ENCODE data around the gene C1orf74. TPM values are rescaled to one million over a fixed set of nuclear protein-coding genes. Genes with fewer than 3 reads are reported as not detected.

Gene C1orf74
- total and polyA plus RNA-seq, 2 experiments from 2014 or later: 1.4 to 2.3 TPM

- no peak overlapping the region for H3K27ac ChIP-seq
- WGBS, 2 experiments (ENCODE audit: low coverage in 1 of 2, low lambda C conversion rate in 2 of 2, missing lambda C conversion rate in 2 of 2): 61 to 71% methylated on average over 2 of the region's 2 CpGs
Observed at GRCh38 chr1:209766051-209766450, 18.3 kb downstream of the C1orf74 start.

GRCh38 chr1:209761011-209761635, 23.2 kb downstream of the C1orf74 start:
- in situ Hi-C loops (cut with MboI): no loop called here
- H2AFZ ChIP-seq: no peak overlapping the region
- H3K27me3 ChIP-seq (replicated peaks; ENCODE audit: insufficient read depth): no peaks in the 10 kb centered on the region
- H3K79me2 ChIP-seq (ENCODE audit: insufficient read depth): no peaks in the 10 kb centered on the region
- H3K9me3 ChIP-seq (ENCODE audit: low read depth): no peaks in the 10 kb centered on the region
- no peak overlapping the region for H3K4me3 ChIP-seq
- no peaks in the 10 kb centered on the region for H3K36me3 ChIP-seq (ENCODE audit: low read depth)
- no peak for TF ChIP-seq EZH2 (IDR thresholded peaks at IDR 0.05; ENCODE audit: insufficient read depth, poor library complexity, severe bottlenecking)
- no peak for TF ChIP-seq EZH2phosphoT487 (IDR thresholded peaks at IDR 0.05; ENCODE audit: insufficient read depth, low read depth)
- no peak overlapping the region for H3K9ac ChIP-seq
- no peaks in the 10 kb centered on the region for H3K9me2 ChIP-seq (ENCODE audit: insufficient read depth)
- no peak overlapping the region for H3K4me2 ChIP-seq (ENCODE audit: unreplicated experiment)
- 0 out of 2 replicates have a peak, but pooled peaks cover 9% of the 10 kb centered on the region for H3K4me1 ChIP-seq (ENCODE audit: insufficient read depth)
- no peak overlapping the region for H3K27ac ChIP-seq
- H4K20me1 ChIP-seq (ENCODE audit: insufficient read depth): no peaks in the 10 kb centered on the region
- DNase-seq: peak; percentile 44
- no peaks in the 10 kb centered on the region for H3F3A ChIP-seq (ENCODE audit: insufficient read depth)

More at GRCh38 chr1:209766051-209766450, 18.3 kb downstream of the C1orf74 start:
- Histone ChIP-seq H4K20me1 (ENCODE audit: insufficient read depth) (no peaks in the 10 kb centered on the region), H3K27me3 (replicated peaks; ENCODE audit: insufficient read depth) (no peaks in the 10 kb centered on the region), H3K79me2 (ENCODE audit: insufficient read depth) (no peaks in the 10 kb centered on the region), H3K9me2 (ENCODE audit: insufficient read depth) (no peaks in the 10 kb centered on the region), H3K4me2 (ENCODE audit: unreplicated experiment) (no peak overlapping the region), H2AFZ (no peak overlapping the region), H3K9me3 (ENCODE audit: low read depth) (no peaks in the 10 kb centered on the region), H3K9ac (no peak overlapping the region), H3K4me3 (no peak overlapping the region), H3F3A (ENCODE audit: insufficient read depth) (peaks cover 12% of the 10 kb centered on the region), H3K36me3 (ENCODE audit: low read depth) (no peaks in the 10 kb centered on the region), H3K4me1 (ENCODE audit: insufficient read depth) (peaks cover 18% of the 10 kb centered on the region; the same call in 1 of the 2 replicates)
- no peak for DNase-seq
- TF ChIP-seq EZH2phosphoT487 (IDR thresholded peaks at IDR 0.05; ENCODE audit: insufficient read depth, low read depth): no peak
- TF ChIP-seq EZH2 (IDR thresholded peaks at IDR 0.05; ENCODE audit: insufficient read depth, poor library complexity, severe bottlenecking): no peak
- in situ Hi-C loops (cut with MboI): no loop called here

GRCh38 chr1:209759829-209760359, 24.5 kb downstream of the C1orf74 start:
- no peaks in the 10 kb centered on the region for H3K36me3 ChIP-seq (ENCODE audit: low read depth)
- WGBS, 2 experiments (ENCODE audit: low coverage in 1 of 2, low lambda C conversion rate in 2 of 2, missing lambda C conversion rate in 2 of 2): 88 to 91% methylated on average over 12 of the region's 12 CpGs
- no peak overlapping the region for H2AFZ ChIP-seq
- H3K27me3 ChIP-seq (replicated peaks; ENCODE audit: insufficient read depth): no peaks in the 10 kb centered on the region
- no peak overlapping the region for H3K4me2 ChIP-seq (ENCODE audit: unreplicated experiment)
- no peak overlapping the region for H3K9ac ChIP-seq
- H3F3A ChIP-seq (ENCODE audit: insufficient read depth): no peaks in the 10 kb centered on the region
- H3K4me3 ChIP-seq: no peak overlapping the region
- no peak for DNase-seq
- H3K4me1 ChIP-seq (ENCODE audit: insufficient read depth): 0 out of 2 replicates have a peak, but pooled peaks cover 9% of the 10 kb centered on the region
- H3K9me2 ChIP-seq (ENCODE audit: insufficient read depth): no peaks in the 10 kb centered on the region
- no peak overlapping the region for H3K27ac ChIP-seq
- no peaks in the 10 kb centered on the region for H3K79me2 ChIP-seq (ENCODE audit: insufficient read depth)
- H3K9me3 ChIP-seq (ENCODE audit: low read depth): no peaks in the 10 kb centered on the region
- TF ChIP-seq EZH2 (IDR thresholded peaks at IDR 0.05; ENCODE audit: insufficient read depth, poor library complexity, severe bottlenecking) (no peak), EZH2phosphoT487 (IDR thresholded peaks at IDR 0.05; ENCODE audit: insufficient read depth, low read depth) (no peak)
- H4K20me1 ChIP-seq (ENCODE audit: insufficient read depth): no peaks in the 10 kb centered on the region
- in situ Hi-C loops (cut with MboI): no loop called here

- 17 to 25% methylated on average over 3 of the region's 3 CpGs for WGBS, 2 experiments (ENCODE audit: low coverage in 1 of 2, low lambda C conversion rate in 2 of 2, missing lambda C conversion rate in 2 of 2)
- in situ Hi-C loops (cut with MboI): no loop called here
- no peak overlapping the region for H2AFZ ChIP-seq
Observed at GRCh38 chr1:209758400-209758799, 26.0 kb downstream of the C1orf74 start.

More at GRCh38 chr1:209758400-209758799, 26.0 kb downstream of the C1orf74 start:
- H3K79me2 ChIP-seq (ENCODE audit: insufficient read depth): no peaks in the 10 kb centered on the region
- no peaks in the 10 kb centered on the region for H4K20me1 ChIP-seq (ENCODE audit: insufficient read depth)
- no peak for DNase-seq
- H3K4me2 ChIP-seq (ENCODE audit: unreplicated experiment): no peak overlapping the region
- 0 out of 2 replicates have a peak, but pooled peaks cover 9% of the 10 kb centered on the region for H3K4me1 ChIP-seq (ENCODE audit: insufficient read depth)
- no peaks in the 10 kb centered on the region for H3K27me3 ChIP-seq (replicated peaks; ENCODE audit: insufficient read depth)
- no peaks in the 10 kb centered on the region for H3K9me3 ChIP-seq (ENCODE audit: low read depth)
- no peak overlapping the region for H3K4me3 ChIP-seq
- no peaks in the 10 kb centered on the region for H3K36me3 ChIP-seq (ENCODE audit: low read depth)
- H3K9me2 ChIP-seq (ENCODE audit: insufficient read depth): no peaks in the 10 kb centered on the region
- H3K27ac ChIP-seq: no peak overlapping the region
- no peak overlapping the region for H3K9ac ChIP-seq
- no peak for TF ChIP-seq EZH2phosphoT487 (IDR thresholded peaks at IDR 0.05; ENCODE audit: insufficient read depth, low read depth)
- TF ChIP-seq EZH2 (IDR thresholded peaks at IDR 0.05; ENCODE audit: insufficient read depth, poor library complexity, severe bottlenecking): no peak
- no peaks in the 10 kb centered on the region for H3F3A ChIP-seq (ENCODE audit: insufficient read depth)
